ENCODE measurements around the gene DIPK1A.

The DIPK1A gene

DNA sequence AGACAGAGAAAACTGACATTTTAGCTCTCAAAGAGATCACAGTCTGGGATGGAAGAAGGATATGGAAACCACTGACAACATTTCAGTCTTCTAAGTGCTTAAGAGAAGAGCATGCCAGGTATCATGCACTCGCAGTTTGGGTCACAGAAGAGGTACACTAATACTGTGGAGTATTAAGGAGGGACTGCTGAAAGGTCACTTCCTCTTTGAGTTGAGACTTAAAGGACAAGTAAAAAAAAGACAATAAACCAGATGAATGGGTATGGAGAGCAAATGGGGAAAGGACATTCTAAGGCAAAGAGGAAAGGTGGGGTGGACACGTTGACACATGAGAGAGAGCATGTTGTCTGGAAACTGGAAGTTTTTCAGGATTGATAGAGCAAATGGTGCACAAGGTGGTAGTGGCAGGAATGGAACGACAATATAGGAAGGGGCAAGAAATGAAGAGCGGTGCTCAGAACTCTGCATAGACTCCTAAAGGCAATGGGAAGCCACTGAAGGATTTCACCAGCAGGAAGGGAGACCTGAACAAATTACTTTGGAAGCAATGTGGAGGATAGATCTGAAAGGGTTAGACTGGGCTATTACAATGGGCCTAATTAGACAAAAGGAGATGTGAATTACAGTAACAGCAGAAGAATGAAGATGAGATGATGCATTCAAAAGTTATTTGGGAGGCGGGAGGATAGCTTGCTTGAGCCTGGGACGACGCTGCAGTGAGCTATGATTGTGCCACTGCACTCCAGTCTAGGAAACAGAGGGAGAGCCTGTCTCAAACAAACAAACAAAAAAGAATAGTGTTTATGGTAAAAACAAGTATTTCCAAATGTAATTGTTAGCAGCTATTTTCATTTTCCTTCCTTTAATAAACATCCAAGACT is 11.1 kb downstream of the DIPK1A start:
- peak; percentile 67 for DNase-seq

DNA sequence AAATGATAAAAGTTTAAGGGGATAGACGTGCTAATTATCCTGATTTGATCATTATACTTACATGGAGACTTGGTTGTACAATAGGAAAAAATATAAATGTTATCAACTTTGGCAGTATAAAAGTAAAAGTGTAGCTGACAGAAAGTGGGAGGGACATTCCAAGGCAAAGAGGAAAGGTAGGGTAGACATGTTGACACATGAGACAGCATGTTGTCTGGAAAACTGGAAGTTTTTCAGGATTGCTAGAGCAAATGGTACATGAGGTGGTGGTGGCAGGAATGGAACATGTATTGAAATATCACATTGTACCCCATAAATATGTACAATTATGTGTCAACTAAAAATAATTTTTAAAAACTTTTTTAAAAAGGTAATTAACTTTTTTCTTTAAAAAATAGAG is 13.2 kb downstream of the DIPK1A start:
- DNase-seq = no peak

DNA sequence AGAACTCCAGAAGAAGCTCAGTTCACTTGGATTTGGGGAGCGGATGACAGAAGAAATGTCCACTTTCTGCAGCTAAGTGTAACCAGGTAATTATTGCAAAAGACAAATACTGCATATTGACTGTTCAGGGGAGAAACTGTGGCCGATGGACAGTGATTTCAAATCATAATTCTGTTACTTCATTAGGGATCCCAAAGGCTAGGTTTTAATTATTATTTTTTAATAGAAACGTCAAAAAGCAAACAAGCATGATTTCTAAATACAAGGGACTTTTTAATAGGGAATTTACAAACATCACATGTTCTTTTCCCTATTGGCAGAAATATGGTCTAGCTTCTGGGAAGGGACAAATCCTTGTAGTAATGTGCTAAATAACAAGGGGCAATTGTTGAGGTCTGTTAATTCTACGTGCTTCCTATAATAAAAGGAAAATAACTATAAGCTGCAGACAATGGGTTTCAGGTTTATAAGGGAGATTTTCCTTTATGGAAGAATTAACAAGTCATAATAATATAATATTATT is 15.5 kb downstream of the DIPK1A start:
- no peak for DNase-seq

DNA sequence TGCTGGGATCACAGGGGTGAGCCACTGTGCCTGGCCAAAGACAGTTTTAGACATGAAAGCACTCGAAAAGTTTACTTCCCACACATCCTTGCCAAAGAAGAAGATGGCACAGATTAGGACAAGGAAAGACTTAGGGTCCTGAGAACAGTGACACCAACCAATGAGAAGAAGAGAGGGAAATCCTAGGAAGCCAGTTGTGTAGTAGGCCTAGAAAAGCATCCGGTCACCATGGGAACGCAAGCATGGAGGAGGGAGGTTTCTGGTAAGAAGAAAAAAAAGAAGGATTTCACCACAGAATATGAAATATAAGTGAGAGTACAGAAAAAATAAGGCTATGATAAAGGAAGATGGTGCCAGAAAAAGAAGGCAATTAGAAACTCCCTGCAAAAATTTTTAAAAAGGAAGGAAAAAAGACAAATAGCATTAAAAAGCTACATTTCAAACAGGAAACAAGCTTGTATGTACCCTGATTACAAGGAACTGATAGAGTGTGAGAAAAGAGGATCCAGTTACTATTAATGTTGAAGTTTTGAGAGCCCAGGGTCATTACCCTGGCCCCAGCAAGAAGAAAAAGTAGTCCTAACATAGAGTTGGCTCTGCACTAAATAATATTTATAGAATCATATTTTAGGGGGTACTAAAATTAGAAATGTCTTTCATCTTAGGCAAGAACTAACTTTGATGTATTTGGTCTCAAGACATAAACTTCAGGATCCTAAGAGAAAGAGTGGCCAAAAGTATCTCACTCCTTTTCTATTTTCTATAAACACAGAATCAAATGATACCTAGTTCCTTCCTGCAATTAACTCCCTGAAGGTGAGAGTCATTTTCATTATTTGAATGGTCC is 16.1 kb downstream of the DIPK1A start:
- DNase-seq = no peak

DNA sequence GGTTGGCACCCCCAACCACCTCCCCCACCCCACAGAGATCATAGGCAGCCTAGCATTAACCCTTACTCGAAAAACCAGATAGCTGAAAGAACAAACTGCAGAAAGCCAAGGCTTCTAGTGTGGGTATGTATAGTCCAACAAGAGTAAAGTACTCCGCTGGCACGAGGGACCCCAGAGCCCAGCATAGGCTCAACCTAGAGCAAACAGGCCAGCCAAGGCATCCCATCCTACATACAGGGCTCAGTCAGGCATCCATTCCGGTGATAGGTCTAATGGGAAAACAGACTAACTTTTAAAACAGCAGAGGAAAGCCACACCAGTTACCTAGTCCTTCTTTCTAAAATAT is 17.8 kb downstream of the DIPK1A start:
- no peak for DNase-seq

DNA sequence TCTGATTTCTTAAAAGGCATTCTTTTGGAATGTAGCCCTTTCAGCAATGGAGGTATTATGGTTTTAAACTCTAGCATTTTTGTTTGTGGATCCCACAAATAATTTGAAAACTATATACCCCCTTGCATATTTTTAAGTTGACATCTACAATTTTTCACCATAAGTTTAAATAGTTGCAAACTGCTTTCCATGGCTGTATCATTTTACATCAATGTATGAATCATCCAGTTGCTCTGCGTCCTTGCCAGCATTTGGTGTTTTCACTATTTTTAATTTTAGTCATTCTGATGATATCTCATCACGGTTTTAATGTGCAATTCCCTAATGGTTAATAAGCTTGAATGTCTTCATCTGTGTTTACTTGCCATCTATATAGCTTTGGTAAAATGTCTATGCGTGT is 20.7 kb downstream of the DIPK1A start:
- DNase-seq = no peak

DNA sequence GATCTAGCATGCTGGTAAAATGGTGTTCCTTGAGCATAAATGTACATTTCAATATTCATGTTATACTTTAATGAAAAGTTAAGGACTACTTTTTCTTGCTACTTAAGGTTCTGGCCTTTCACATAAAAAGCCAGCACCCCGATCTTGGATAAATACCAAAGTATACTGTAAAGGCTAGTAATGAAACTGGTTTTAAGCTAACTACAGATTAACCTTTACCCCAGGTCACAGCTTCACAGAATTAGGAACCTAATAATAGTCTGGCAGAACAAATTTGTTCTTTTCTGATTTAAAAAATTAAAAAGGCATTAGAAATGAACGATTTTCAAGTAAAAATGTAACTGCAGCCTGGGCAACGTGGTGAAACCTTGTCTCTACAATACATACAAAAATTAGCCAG is 23.5 kb downstream of the DIPK1A start:
- no peak for DNase-seq

DNA sequence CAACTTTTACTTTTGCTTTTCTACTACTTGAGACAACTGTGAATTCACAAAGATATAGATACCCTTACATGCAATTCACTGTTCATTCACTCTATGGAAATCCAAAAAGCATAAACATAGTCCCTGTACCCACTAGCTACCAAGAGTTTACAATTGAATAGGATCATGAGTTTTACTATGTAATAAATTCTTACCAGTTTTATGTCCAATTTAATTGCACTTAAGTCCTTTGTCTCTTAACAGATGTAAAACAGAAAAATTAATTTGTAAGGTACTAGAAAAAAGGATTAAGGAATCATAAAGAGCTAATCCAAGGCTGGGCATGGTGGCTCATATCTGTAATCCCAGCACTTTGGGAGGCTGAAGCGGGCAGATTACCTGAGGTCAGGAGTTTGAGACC is 24.4 kb downstream of the DIPK1A start:
- no peak for DNase-seq

DNA sequence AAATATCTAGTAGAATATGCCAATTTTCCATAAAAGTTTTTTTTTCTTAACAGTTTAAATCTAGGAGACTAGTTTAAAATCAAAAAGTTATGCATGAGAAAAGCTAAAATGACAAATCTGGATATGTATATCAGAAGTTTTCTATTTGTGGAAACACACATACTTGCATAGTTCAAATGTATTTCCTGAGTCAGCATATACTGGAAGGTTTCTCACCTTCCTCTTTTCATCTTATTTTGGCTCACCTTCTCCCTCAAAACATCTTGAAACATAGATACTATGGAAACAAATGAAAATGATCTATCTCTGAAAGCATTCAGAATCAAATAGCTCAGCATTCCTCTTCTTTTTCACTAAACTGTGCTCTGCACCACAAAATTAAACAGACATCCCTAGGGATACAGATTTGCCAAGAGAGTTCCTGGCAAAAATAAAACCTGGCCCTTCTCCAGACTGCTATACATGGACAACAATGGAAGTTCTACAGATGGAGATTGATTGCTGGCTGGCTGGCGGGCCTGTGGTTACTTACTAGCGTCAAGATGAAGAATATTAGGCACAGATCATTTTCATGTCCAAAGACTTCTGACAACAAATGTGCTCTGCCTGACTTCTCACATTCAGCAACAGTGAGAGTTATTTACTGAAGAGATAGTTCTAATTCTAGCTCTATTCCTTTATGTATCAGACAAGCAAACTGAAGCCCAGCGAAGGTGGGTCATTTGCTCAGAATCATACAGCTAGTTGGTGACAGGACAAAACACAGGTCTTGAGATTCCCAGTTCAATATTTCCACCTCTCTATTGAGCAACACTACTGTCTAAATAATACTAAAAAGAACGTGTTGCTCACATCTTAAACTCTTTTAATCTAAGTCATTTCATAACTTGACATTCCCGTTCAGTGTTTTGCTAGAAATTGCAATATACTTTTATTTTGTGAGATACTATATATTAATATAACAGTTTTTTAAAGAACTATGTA is 26.6 kb downstream of the DIPK1A start:
- DNase-seq = no peak

DNA sequence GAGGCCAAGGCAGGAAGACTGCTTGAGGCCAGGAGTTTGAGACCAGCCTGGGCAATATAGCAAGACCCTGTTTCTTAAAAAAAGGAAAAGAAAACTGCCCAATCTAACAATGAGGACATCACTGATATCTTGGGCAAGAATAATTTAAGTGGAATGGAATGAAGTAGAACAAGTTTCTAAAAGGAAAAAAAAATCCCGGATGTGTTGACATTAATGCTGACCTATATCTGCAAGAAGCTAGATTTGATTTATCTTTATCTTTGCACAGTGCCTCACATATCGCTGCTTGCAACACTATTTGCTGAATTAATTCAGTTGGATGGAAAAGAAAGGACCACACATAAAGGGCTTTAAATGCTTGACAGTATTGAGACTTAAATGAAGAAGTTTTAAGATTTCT is 27.8 kb downstream of the DIPK1A start:
- no peak for DNase-seq

DNA sequence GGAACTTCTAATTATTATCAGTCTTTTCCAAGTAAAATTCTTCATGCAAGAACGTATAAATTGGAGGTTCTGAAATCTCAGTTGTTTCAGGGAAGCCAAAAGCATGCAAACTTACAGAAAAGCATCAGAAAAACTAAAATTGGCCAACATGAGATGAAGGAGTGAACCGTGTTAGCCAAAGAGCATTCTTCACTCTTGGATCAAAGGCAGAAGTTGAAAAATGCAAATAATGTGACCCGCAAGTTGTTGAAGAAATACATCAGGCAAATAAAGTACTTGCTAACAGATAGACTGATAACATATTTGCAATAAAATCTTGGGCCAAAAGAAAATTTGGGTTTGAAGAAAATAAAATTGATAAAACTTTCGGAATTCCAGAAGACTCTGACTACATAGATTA is 29.6 kb downstream of the DIPK1A start:
- DNase-seq = no peak

DNA sequence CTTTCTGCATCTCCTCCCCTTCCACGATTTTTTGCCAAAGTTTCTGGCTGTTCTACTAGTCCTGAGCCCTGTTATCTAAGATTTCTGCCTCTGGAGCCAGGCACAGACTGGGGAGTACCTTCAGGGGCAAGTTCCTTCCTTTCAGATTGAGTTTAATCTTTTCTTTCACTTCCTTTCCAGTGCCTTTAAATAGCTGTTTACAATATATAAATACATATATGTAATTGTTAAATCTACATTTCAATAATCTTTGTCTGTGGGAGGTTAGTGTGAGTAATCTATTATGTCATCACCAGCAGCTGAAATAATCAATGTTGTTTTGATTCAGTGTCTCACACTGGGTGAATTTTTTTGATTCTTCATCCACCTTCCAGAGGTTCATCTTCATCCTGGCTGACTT is 31.8 kb downstream of the DIPK1A start:
- DNase-seq = no peak

DNA sequence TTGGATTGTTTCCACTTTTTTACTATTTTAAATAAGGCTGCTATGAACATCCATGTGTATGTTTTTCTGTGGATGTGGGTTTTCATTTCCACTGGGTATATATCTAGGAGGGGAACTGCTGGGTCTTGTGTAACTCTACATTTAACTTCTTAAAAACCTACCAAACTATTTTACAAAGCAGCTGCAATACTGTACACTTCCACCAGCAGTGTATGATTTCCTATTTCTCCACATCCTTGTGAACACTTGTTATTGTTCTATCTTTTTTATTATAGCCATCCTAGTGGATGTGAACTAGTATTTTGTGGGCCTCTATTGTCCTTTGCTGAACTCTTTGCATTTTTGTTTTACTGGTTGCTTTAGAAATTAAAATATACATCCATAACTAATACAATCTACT is 33.4 kb downstream of the DIPK1A start:
- no peak for DNase-seq

DNA sequence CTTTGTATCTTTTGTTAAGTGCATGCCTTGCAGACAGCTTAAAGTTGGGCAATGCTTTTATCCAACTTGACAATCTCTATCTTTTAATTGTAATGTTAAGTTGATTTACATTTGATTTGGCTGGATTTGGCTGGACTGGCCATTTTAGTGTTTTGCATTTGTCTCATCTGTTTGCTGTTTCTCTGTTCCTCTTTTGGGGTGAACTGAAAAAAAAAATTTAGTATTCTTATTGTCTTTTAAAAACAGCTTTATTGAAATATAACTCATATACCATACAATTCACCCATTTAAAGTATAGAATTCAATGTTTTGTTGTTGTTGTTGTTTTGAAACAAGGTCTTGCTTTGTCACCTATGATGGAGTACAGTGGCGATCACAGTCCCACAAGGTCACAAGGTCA is 34.4 kb downstream of the DIPK1A start:
- no peak for DNase-seq

DNA sequence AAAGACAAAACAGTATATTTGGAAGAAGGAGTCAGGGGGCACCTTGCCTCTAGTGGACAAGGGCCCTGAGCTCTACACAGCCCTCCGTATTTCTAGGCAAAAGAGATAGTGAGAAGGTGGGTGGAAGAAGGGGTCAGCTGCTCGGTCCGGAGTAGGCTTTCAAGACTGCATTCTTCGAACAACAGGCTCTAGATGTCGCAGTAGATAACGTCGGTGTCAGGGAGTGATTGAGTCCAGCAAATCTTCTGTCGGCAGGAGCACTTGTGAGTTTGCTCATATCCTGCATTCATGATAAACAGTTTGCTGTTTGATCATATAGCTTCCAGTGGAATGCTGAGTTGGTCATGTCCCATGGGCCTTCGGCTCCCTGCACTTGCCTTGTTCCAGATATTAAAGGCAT is 36.8 kb downstream of the DIPK1A start:
- DNase-seq = no peak

DNA sequence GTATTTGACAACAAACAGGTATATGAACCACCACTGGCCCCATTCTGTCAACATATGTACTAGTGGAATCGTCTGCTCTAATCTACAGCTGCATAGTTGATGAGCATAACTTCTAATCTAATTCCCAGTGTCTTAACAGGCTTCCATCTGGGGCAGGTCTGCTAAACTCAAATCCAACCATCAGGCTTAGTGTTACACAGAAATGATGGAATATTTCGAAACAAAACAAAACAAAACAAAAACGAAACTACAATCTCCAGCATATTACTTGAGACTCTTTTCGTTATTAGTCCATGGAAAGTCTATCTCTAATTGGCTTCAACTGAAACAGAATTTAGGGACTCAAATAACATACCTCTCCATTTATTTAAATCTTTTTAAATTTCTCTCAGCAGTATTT is 37.6 kb downstream of the DIPK1A start:
- DNase-seq = no peak

DNA sequence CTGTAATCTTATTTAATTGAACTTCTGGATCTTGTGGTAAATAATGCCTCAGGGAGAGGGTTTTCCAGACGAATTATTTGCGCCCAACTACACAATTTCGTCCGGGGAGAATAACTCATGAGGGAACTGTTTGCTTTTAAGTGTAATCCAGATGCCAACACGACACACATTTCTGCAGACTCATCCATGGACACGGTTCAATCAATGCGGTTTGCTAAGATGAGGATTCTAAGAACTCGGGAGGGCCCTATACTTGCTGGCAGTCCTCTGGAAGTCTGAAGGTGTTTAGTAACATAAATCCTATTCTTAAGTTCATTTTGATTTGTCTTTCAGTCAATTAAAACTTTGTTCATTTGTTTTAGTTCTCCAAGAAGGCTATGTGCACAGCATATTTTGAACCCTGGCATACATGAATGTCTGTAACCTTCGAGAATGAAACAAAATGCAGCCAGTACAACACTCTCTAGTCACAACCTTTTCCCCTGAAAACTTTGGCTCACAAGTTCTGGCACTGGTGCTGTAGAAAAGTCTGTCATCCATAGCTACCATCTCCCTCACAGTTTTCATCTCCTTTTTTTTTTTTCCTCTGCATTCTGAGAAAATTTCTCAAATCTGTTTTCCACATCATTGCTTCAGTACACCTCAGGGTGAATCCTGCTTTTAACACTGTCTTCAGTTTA is 38.8 kb downstream of the DIPK1A start:
- no peak for DNase-seq

DNA sequence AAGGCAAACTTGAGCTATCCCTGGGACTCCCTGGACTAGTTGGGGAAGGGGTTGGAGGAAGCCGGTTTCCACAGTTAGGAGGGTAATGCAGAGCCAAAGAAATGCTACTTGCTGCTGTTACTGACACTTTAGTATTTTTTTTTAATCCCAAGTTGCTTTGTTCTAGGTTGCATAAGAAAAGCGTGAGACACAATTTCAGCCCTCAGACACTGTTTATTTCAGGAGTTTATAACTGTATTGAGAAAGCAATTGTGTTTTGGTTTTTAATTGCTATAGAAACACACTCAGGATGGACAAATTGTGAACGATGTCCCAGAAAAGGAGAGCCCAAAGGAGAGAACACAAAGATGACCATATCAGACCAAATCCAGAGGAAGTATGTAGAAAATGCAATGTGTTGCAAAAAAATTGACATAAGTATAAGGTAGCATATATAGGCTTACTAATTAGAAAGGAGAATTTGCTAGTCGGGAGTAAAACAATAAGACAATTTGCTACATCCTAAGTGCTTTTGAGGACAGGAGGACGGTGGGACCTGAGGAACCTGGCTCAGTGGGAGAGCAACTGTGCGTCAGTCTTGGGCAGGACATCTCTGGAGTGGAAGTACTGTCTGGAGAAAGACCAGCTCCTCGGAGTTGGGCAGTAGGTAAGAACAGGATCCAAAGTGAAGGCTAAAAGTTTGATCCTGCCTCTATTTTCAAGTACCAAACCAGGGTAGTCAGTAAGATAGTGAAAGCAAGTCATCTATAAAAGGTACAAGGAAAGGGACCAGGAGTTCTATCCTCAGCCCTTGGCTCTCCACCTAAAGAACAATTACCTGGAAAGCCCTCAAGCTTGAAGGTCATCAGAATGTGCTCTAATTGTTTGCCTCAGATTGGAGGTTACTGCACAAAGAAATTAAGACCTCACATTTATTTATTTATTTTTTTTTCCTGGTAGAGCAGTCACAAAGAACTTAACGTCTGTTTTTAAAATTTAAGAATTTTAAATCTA is 39.9 kb downstream of the DIPK1A start:
- DNase-seq = no peak

DNA sequence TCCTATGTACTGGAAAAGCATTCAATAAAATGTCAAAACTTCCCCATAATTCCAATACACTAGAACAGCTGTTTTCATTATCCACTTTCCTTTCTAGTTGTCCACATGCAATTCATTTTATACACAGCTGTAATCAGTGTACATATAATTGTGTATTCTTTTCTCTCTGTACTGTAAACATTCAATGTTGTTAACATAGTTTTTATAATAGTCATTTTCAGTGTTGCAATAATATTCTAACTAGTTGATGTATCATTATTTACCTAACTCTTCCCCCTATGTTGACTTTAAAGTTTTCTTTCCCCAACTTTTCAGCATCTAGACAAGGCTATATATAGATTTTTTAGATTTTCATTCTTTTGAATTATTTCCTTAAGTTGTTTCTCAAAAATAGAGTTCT is 44.4 kb downstream of the DIPK1A start:
- DNase-seq = no peak

DNA sequence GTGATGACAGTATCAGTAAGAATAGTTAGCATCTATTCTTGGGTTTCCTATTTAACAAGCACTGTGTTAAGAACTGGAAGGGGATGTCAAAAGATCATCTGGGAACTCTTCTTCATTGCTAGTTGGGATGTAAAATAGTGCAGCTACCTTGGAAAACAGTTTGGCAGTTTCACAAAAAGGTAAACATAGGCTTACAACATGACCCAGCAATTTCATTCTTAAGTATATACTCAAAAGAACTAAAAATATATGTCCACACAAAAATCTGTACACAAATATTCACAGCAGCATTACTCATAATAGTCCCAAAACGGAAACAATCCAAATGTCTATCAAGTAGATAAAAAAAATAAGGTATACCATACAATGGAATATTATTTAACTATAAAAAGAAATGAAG is 45.7 kb downstream of the DIPK1A start:
- no peak for DNase-seq

All from kidney glomerular epithelial cell (primary cell).